SIG-M5 treated with dmso at 0.1 percent for 504 hours (cell line): ENCODE data around the gene GCH1.

Experiments used
- DNase-seq: peaks from one replicate; lab custom pipeline; 2025; ENCODE audit not compliant: unreplicated experiment; lab: John Stamatoyannopoulos, UW

The GCH1 gene

GRCh38 chr14:54829486-54830224 is 73.0 kb downstream of the GCH1 start:
- DNase-seq: no peak

- no peak for DNase-seq
Measured at GRCh38 chr14:54828037-54828436, 74.6 kb downstream of the GCH1 start.

- DNase-seq: no peak
Measured at GRCh38 chr14:54823757-54824549, 78.7 kb downstream of the GCH1 start.

GRCh38 chr14:54822685-54823084 is 79.9 kb downstream of the GCH1 start:
- DNase-seq: no peak

- DNase-seq: no peak
Measured at GRCh38 chr14:54818201-54819133, 84.2 kb downstream of the GCH1 start.

GRCh38 chr14:54817506-54817905 is 85.1 kb downstream of the GCH1 start:
- DNase-seq: no peak

GRCh38 chr14:54816450-54816849 is 86.2 kb downstream of the GCH1 start:
- no peak for DNase-seq

- DNase-seq: no peak
Measured at GRCh38 chr14:54815515-54815914, 87.1 kb downstream of the GCH1 start.

GRCh38 chr14:54815016-54815415 is 87.6 kb downstream of the GCH1 start:
- no peak for DNase-seq

- no peak for DNase-seq
Measured at GRCh38 chr14:54814076-54814475, 88.5 kb downstream of the GCH1 start.

GRCh38 chr14:54813081-54813480 is 89.5 kb downstream of the GCH1 start:
- DNase-seq: no peak

GRCh38 chr14:54812617-54813016 is 90.0 kb downstream of the GCH1 start:
- no peak for DNase-seq

- DNase-seq: no peak
Measured at GRCh38 chr14:54809767-54810166, 92.9 kb downstream of the GCH1 start.

GRCh38 chr14:54808326-54809161 is 94.1 kb downstream of the GCH1 start:
- DNase-seq: no peak

- no peak for DNase-seq
Measured at GRCh38 chr14:54807881-54808280, 94.7 kb downstream of the GCH1 start.

GRCh38 chr14:54807428-54807827 is 95.2 kb downstream of the GCH1 start:
- no peak for DNase-seq

GRCh38 chr14:54806616-54807015 is 96.0 kb downstream of the GCH1 start:
- no peak for DNase-seq

- DNase-seq: peak; percentile 56
Measured at GRCh38 chr14:54805445-54806322, 96.9 kb downstream of the GCH1 start.

GRCh38 chr14:54805070-54805444 is 97.6 kb downstream of the GCH1 start:
- DNase-seq: no peak
